G401 (cell line): ENCODE measurements around the gene MAPK8IP1. TPM values are rescaled to one million over a fixed set of nuclear protein-coding genes. Genes with fewer than 3 reads are reported as not detected.

ENCODE experiments used
- total RNA-seq: library from RNA; depleted of rRNA; stranded (reverse); fragments of >200 nt; shearing (Covaris generic); gene quantifications from 2 replicates; pipeline ENCODE4 v1.2.3, GENCODE V29; 2014; rRNA removed

Gene MAPK8IP1
- total RNA-seq, 1 experiment from 2014 or later = 38.5 TPM

Other genes starting within 250 kb of the MAPK8IP1 start
- not detected in 2 replicates for gene CHST1, start 220.0 kb upstream of the MAPK8IP1 start, total RNA-seq
- gene SLC35C1, start 80.5 kb upstream of the MAPK8IP1 start, total RNA-seq = 2.3 and 3.3 TPM in 2 replicates
- gene CRY2, start 38.2 kb upstream of the MAPK8IP1 start, total RNA-seq = 12.6 and 13.1 TPM in 2 replicates
- 0.24 TPM in 1 of 2 replicates, not detected in the other for gene FREY1, start 21.6 kb downstream of the MAPK8IP1 start, total RNA-seq
- gene PEX16, start 32.2 kb downstream of the MAPK8IP1 start, total RNA-seq = 32.5 and 38.8 TPM in 2 replicates
- gene LARGE2, start 37.0 kb downstream of the MAPK8IP1 start, total RNA-seq = not detected in 2 replicates
- 2.5 and 6.7 TPM in 2 replicates for gene PHF21A, start 235.8 kb downstream of the MAPK8IP1 start, total RNA-seq